HG03097 (cell line): ENCODE data around the gene ST6GALNAC5.
A peak's percentile ranks its signal among the peaks of the same experiment; 100 is the strongest.
"Not testable (repeated sequence)": the region's sequence is repeated elsewhere in the genome, so short reads cannot be mapped to it uniquely, and the experiment has no call there.

Experiments
- ATAC-seq: cut with Tn5 transposase; IDR thresholded peaks from one replicate; pipeline ENCODE4 v1.9.1; 2021; ENCODE audit not compliant: unreplicated experiment, low FRiP score

The ST6GALNAC5 gene

DNA sequence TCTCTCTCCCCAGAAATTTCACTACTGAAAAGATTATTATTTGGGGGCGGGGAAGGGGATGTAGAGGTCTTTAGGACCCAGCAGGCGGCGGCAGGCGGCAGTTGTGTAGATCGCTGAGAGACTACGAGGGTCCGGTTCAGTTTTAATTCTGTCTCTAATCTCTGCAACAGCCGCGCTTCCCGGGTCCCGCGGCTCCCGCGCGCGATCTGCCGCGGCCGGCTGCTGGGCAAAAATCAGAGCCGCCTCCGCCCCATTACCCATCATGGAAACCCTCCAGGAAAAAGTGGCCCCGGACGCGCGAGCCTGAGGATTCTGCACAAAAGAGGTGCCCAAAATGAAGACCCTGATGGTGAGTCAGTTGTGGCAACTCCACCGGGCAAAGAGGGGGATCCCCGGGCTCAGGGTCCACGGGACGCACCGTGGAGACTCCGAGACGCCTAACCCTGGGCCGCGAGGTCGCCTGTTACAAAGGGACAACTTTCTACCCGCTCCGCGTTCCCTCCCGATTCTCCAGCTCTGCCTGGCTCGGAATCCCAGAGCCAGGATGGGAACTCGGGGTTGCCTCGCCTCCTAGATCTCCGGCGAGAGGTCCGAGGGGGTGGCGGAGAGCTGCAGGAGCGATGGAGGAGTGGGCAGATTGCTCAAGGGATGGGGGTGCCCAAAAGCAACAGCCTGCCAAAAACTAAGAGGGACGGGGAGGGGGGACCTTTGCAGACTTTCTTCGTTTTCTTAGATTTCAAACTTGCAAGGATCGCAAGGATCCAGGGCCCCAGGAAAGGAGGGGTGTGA is at the start of gene ST6GALNAC5:
Gene ST6GALNAC5 (plus strand): TSS at position 139 of the 789 bp plus-strand sequence.
- ATAC-seq: no peak

DNA sequence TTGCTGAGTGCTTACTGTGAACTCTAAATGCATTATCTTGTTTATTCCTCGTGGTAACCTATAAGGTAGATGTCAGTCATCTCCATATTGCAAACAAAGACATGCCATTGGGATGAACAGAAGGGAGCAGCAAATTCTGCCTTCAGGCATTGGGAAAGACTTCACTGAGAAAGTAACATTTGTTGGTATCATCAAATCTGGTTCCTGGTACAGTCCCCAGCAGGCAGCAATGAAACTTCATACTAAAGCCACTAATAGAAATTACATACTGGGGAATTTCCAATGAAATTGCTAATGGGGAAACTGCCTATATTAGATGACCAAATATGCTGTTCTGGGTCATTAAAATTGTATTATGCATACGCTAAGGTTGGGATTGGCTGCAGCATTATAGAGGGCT is 47.3 kb upstream of the ST6GALNAC5 start:
- ATAC-seq: no peak

DNA sequence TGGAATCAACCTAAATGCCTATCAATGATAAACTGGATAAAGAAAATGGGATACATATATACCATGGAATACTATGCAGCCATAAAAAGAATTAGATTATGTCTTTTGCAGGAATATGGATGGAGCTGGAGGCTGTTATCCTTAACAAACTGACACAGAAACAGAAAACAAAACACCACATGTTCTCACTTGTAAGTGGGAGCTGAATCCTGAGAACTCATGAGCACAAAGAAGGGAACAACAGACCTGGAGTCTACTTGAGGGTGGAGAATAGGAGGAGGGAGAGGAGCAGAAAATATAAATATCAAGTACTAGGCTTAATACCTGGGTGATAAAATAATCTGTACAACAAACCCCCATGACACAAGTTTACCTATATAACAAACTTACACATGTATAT is 44.3 kb upstream of the ST6GALNAC5 start:
- ATAC-seq: not testable (repeated sequence)

DNA sequence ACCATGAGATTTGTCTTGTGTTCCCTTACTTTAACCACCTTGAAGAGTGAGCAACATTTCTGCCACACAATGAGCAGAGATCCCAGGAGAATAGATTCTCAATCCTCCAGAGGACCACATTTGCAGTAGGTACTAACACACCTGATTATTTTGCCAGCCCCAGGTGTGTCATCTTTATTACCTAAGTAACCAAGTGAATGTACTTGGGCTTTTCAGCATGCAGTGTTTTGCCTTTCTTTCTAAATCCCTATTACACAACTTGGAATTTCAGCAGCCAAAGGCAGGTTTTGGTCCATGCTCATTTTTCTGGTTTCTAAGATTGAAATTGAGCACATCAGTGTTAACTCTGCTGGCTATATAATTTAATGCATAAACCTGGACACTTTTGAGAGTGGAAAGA is 43.2 kb upstream of the ST6GALNAC5 start:
- no peak for ATAC-seq

DNA sequence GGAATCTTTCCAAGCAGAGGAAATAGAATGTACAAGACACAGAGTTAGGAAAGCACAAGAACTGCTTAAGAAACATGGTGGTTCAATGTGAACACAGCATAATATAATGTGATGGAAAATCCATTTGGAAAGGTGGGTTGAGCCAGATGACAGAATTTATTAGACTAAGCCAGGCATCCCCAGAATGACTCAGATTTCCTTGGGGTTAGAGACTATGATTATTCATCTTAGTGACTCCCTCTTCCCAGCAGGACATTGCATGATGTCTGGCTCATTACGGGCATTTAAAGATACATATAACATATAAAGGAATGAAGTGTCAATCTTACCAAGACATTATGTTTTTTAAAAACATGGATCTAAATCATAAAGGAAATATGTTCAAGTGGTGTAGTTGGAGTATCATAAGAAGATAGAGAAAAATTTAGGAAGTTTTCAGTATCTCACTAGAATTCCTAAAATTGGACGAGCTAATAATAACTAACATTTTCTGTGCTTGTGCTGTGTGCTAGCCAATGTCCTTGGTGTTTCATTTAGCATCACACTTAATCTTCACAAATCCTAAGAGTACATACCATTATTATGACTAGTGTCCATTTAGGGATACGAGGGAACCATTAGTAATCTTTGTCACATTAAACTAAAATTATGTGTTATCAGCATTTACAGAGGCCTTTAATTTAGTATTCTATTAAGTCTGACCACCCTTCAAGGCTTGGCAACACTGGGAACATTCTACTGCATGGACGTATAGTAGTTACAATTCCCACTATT is 41.0 kb upstream of the ST6GALNAC5 start:
- no peak for ATAC-seq

DNA sequence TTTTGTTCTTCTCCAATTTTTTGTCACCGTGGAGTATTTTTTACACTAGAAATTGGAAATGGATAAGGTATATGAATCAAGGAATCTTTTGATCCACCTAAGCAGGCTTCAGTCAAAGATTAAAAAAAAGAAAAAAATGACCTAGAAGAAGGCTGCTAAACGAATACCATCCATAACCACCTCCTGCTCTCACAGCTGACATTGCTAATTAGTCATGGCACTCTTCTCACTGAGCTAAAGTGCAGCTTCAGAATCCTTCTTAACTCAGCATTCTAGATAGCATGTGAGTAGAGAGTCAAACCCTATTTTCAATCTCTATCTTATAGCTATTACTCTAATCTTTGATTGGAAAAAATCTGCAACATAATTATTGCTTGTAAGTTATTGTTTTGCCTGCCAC is 40.2 kb upstream of the ST6GALNAC5 start:
- no peak for ATAC-seq

DNA sequence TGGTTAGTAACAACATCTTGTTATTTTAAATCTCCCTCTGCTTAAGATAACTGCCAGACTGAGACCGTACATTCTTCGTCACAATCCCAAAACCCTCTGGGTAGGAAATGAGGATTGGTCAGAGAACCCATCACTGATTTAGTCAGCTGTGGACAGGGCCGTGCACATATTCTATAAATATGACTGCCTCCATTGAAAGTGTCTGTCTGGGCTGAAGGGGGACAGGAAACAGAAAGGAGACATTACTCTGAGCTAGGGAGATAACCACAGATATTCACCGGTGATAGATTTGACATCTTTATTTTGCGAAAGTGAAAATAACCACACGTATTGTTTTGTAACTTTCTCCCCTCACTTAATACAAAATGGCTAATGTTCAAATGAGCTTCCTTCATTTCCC is 36.9 kb upstream of the ST6GALNAC5 start:
- ATAC-seq: peak; percentile 92

DNA sequence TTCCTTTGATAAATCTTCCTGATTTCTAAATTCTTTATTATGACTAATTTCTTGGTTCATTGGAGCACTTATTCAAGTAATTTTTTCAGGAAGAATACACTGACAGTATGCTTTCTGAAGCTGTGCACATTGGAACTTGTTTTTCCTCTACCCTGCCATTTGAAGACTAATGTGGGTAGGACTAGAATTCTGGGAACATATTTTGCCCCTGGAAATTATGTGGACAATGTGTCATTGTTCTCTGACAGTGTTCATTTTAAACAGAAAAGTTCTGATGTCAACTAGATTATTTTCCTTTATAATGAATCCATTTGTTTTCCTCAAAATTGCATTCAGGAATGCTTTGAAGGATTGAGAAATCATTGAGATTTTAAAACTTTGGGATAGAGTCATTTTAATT is 34.8 kb upstream of the ST6GALNAC5 start:
- ATAC-seq: no peak

DNA sequence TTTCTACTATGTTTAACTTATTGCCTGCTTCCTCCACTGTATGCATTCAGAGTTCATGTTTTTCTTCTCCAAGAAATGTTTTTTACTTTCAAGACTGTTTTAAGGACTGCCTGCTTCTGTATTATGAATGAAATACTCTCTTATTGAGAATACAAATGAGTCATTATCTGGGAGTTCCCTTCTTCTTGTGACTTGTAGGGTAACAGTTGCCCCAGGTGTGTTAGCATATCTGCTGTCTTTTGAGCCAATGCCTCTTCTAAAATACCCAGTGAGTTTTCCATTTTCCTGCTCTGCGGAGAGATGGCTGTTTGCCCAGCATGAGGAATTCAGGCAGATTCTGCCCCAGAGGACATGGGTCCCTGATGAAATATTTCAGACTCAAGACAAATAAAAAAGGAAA is 34.1 kb upstream of the ST6GALNAC5 start:
- no peak for ATAC-seq

DNA sequence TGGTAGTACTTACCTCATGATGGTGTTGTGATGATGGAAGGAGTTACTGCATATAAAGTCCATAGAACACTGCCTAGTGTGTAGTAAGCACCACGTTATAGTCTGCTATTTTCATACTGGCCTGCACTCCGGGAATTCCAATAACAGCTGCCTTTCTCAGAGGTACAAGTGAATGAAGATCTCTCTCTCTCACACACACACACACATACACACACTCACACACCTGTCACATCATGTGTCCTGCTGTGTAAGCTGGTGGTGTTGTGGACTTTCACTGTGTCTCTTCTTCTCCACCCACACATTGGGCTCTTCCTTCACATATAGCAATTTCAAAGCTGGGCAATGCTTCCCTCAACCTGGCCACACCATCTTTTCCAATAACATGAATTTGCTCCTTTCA is 33.4 kb upstream of the ST6GALNAC5 start:
- ATAC-seq: no peak

DNA sequence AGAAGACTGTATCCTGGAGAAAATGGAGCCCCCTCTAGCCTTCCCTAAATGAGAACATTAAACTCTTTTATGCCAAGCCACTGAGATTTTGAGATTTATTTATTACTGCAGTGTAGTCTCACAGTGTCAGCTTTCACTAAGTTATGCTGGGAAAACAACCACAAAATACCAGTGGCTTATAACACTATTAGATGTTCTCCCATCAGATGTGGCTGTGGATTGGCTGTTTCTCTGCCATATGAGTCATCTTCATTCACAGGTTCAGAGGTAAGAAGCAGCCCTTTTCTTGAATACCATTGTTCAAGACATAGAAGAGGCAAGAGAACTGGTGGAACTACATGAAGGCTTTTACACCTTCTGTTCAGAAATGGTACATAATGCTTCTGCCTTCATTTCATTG is 32.1 kb upstream of the ST6GALNAC5 start:
- no peak for ATAC-seq

DNA sequence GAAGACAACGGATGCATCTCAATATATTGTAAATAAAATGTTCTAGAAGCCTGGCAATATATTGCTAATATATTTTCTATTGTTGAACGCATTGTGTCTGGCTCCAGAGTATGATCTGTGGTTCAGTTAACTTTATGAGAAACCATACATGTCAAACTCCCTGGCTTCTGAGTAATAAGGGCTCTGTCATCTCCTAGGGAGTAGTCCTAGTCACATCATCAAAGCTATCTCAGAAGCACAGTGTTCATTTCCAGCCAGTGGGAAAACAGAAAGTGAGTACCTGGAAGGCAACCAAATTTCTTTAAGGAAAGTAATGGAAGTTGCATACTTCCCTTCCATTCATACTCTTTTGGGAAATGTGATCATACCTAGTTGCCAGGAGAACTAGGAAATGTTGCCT is 27.0 kb upstream of the ST6GALNAC5 start:
- ATAC-seq: no peak

DNA sequence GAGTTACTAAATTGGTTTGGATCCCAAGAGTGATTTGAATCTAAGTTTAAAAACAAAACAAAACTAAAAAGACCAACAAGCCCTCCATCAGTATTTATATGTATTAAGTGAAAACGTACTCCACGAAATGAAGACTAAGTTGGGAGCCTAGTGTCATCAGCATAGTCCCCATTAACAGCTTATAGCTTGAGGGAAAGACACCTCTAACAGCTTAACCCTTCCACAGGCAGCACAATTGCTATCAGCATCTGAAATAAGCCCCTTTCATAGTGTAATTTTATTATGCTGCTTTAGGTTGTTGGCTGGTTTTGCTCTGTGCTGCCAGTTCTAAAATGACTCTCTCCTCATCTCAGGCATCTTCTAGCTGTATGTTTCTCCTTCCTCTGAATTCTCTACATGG is 25.8 kb upstream of the ST6GALNAC5 start:
- no peak for ATAC-seq

DNA sequence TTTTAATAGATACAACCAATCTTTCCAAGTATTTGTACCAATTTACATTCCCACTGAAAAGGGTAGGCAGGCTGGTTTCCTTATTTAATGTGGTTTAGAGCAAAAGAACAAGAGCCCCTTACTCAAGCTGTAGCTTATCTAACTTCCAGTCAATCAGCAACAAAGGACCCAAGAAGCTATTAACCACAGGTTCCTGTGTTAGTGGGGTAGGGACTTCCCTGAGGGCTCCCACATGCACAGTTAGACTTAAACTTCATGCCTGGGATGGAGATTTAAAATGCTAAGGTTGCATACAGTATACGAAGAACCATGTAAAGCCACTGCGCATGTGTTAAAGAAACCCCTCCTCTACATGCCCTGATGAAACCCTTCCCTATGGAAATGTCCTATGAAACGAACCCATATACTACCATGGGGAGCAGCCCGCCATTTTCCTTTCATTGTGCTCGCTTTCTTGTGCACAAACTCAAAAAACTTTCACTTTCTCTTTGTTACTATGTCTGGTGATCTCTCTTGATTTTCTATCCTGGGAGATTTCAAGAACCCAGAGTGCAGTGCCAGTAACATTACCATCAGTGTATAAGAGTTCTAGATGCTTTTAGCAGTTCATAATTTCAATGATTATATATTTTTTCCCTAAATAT is 23.3 kb upstream of the ST6GALNAC5 start:
- ATAC-seq: no peak

DNA sequence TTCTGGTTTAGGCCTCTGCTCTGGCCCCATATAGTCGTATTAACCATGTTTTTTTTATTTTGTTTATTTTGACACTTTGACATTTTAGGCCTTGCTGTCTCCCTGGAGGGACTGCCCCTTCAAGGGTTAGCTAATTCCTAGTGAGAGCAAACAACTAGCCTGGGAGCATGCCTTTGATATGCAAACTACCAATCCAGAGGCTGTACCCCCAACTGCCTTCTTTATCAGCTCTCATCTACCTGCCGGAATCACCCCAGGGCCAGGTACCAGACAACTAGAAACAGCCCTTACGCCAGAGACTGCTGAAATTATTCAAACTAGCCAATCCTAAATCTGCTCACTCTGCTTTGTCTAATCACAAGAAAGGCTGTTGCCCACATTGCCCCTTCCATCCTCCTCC is 13.0 kb upstream of the ST6GALNAC5 start:
- ATAC-seq: no peak

DNA sequence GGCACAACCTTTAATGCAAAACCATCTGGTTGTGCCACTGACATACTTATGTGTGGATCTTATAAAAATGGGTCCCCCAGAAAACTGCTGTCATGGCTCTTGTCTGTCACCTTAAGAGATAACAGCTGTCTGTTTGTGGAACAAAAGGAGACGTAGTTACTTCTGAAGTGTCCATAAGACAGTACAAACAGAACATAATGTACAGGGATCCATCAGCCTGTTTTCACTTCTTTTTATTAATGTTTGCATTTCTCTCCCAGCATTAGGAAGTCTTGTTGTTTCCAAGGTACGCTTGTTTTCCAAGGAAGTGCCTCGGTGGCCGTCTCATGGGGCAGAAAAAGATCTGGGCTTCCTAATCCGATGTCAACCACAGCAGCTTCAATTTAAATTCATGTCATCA is 11.2 kb upstream of the ST6GALNAC5 start:
- ATAC-seq: no peak

DNA sequence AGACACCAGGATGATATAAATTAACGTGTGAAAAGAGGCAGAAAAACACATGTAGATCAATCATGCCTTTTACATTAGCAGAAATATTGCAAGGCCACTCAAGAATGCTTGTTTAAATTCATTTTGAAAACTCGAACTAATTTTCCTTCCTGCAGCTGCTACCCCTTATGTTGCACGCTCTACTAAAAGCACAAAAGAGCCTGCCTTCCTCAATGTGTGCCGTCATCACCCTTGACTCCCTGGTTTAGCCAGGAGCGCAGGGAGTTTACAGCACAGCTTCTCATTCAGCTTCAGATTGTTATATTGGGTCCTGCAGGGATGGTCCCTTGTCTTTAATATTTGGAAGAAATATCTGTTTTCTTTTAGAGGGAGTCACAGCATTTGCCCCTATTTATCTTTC is 10.1 kb upstream of the ST6GALNAC5 start:
- ATAC-seq: no peak

DNA sequence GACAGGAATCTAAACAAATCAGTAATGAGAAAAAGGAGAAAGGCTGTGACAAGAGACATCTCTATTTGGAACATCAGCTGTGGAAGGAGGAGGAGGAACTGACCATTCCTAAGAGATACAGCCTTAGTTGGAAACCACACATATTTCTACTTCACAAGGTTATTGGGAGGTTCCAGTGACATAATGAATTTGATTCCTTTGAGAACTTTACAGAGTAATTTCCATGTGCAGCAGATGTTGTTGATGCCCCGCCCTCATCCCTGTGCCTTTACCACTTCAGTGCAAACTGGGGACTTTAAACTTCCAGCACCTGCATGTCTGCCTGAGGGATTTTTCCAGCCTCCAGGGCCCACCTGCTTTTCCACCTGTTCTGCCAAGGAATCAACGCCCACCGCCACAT is 9.3 kb upstream of the ST6GALNAC5 start:
- ATAC-seq: no peak

DNA sequence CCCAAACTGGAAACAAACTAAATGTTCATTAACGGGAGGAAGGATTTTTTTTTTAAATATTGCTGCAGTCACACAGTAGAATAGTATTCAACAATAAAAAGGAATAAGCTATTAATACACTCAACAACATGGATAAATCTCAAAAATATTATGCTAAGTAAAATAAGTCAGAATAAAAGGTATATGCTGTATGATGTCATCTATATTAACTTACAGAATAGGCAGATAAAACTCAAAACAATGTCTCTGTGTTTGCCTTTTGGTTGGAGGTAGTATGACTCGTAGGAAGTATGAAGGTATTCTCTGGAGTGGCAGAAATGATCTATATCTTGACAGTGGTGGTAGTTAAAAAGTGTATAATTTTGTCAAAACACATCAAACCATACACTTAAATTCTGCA is 6.1 kb upstream of the ST6GALNAC5 start:
- no peak for ATAC-seq

DNA sequence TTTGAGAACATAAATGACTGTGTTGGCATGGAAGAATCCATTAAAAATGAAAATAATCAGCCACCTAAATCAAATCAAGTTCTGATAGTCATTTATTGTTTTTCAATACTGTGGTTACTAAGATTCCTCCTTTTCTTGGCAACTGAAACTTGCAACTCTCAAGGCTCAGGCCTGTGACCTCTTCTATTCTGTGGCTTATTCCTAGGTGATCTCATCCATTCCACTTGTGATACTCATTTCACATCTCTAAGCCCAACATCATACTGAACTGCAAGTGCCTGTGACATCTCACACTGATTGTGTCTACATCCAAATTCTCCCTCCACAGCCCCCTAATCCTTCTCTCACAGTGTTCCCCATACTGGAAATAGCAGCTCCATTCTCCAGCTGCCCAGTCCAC is 4.8 kb upstream of the ST6GALNAC5 start:
- ATAC-seq: no peak

DNA sequence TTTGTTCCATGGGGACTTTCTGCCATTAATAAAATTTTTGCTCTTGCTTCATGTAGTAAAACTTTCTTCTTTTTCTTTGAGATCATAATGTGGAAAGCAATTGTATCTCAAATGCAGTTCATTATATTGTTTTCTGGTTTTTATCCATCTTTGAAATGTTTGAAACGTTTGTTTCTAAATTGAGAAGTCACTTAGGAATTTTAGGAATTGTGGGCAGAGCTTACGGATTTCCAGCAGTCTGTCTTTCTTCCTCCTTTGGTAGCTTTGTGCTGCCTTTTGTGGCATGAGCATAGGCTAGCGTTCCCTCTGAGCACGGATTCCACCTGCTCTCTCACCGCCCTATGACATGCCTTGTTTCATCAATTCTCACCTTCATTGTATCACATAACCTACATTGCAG is 2.9 kb upstream of the ST6GALNAC5 start:
- ATAC-seq: no peak
